Measurements from ENCODE around the gene EPN3.

Gene EPN3

DNA sequence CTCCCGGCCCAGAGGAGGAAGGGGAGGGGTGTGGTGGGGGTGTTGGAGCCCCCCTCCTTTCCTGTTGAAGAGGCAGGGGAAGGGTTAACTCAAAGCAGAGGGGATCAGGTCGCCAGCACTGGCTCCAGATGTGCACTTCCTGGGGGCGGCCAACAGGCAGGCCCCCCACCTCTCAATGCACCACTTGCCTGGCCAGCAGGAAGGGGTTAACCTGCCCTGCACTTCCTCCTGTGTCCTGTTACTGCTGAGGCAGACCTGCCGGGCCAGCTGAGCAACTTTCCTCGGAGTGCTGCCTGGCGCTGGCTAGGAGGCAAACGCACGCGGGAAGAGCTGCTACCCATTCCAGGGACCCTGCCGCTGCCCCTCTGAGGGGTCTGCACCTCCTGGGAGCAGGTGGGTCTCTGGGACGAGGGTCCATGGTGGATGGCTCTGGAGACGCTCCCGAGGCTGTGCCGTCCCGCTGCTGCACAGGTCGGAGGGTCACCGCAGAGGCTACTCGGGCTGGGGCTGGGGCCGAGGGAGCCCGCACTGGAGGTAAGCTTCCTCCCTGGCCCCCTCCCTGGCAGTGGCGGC lies at the start of gene EPN3:
Gene EPN3 (plus strand): TSS at position 284 of the 573 bp plus-strand sequence. CDS start 3,822 bp downstream, outside the sequence.
- no peak for DNase-seq

- DNase-seq: no peak
These were observed 49.3 kb upstream of the EPN3 start for GRCh38 chr17:50483266-50483665.

DNA sequence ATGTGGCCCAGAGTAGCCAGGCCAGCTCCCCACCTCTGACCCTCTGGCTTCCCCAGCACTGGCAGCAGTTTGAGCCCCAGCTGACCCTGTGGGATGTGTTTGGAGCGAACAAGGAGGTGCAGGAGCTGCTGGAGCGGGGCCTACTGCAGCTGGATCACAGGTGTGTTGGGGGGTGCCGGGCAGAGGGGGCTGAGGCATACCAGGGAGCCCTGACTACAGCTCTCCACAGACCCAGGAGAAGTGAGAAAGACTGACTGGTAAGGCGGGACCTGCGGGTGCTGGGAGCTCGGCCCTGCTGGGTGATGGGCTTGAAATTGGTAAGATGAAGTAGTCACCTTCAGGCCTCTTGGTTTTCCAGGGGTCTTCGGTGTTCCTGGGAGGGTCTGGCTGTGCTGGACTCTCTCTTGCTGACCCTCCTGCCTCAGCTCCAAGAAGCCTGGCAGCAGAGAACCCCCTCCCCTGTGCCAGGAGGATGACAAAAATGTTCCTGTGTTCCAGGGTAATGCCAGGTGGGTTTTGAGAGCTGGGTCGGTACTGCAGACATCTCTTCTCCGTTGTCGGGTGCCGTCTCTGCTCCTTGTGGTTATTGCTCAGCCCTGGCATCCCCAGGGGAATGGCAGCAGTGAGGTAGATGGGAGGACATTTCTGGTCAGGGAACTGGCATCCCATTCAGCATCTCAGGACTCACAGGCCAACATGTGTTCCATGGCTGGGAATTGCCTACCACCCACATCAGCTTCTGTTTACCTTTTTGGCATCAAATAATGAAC lies 48.0 kb upstream of the EPN3 start:
- no peak for DNase-seq

DNA sequence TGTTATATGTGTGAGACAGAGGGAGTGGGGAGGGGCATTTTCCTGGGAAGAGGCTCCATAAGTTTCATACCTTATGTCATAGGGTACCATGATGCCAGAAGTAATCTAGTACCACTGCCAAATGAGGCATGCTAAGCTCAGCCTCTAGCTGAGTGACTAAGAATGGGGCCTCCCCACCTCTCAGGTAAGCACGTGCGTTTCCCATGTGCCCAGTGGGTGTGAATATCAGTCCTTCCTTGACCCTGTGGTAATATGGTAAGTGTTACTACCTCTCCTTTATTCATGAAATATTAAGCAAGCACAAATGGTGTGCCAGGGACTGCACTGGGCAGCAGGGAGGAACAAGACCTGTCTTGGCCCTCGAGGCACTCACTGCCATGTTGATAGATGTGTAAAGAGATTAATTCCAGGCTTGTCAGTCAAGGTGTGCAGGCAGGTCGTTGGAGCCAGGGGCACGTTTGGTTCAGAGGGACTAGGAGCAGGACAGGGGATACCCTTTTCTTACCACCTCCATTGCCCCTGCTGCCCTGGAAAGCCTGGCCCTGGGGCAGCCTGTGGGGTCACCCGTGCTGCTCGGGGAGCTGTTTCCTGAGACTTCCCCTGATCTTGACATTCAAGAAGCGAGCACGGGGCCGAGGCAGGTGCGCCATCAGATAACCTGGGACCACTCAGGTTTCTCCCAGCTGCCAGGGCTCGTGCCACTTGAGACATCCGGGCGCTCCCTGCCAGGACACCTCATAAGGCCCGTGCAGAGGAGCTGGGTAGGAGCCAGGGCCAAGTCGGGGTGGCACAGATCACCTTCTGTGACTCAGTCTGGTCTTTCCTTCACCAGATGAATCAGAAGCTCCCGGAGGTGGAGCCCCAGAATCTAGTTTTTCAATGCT lies 45.1 kb upstream of the EPN3 start:
- DNase-seq: no peak

GRCh38 chr17:50488880-50489279 lies 43.7 kb upstream of the EPN3 start:
- DNase-seq: no peak

GRCh38 chr17:50491505-50491904 lies 41.0 kb upstream of the EPN3 start:
- DNase-seq: peak; percentile 43

DNA sequence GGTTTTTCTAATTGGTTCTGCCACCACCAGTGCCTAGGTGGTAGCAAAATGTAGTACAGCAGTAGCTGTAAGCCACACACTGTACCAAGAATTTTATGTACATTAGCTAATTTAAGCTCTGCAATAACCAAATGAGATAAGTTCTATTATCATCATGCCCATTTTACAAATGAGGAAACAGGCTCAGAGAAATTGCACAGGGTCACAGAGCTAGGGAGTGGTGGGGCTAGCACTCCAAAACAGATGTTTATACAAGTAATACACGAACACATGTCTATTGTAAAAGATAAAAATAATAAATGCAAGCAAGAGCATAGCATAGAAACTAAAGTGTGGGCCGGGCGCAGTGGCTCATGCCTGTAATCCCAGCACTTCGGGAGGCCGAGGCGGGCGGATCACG lies 40.3 kb upstream of the EPN3 start:
- DNase-seq: no peak

GRCh38 chr17:50493744-50494143 lies 38.8 kb upstream of the EPN3 start:
- no peak for DNase-seq

GRCh38 chr17:50495217-50495823 lies 37.2 kb upstream of the EPN3 start:
- no peak for DNase-seq

- DNase-seq: no peak
These were observed 36.6 kb upstream of the EPN3 start for GRCh38 chr17:50495918-50496317.

GRCh38 chr17:50498021-50498874 lies 34.3 kb upstream of the EPN3 start:
- no peak for DNase-seq

DNA sequence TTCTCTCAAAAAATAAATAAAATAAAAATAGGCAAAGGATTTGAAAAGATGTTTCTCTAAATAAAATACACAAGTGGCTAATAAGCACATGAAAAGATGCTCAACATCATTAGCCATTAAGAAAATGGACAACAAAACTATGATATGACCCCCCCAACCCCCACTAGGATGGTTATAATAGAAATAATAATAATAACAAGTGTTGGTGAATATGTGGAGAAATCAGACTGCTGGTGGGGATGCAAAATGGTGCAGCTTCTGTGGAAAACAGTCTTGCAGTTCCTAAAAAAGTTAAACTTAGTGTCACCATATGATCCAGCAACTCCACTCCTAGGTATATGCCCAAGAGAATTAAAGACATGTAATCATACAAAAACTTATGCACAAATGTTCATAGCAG lies 33.3 kb upstream of the EPN3 start:
- no peak for DNase-seq

DNA sequence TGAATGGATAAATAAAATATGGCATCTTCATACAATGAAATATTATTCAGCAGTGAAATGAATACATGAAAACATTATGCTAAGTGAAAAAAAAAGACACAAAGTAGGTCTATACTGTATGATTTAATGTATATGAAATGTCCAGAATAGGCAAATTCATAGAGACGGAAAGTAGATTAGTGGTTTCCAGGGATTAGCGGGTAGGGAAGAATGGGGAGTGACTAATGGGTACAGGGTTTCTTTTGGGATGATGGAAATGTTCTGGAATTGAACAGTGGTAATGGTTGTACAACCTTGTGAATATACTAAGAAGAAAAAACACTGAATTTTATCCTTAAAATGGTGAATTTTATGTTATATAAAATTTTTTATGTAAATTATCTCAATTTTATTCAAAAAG lies 32.8 kb upstream of the EPN3 start:
- DNase-seq: no peak

- DNase-seq: peak; percentile 40
These were observed 31.5 kb upstream of the EPN3 start for GRCh38 chr17:50501054-50501453.

GRCh38 chr17:50502301-50502990 lies 30.1 kb upstream of the EPN3 start:
- peak; percentile 23 for DNase-seq

- peak; percentile 41 for DNase-seq
These were observed 26.9 kb upstream of the EPN3 start for GRCh38 chr17:50505591-50506130.

GRCh38 chr17:50506298-50506697 lies 26.2 kb upstream of the EPN3 start:
- no peak for DNase-seq

GRCh38 chr17:50507871-50508572 lies 24.5 kb upstream of the EPN3 start, which contains the start of gene MYCBPAP:
Gene MYCBPAP (plus strand): TSS chr17:50508439. CDS start chr17:50508675, 236 bp downstream.
- DNase-seq: peak; percentile 73

DNA sequence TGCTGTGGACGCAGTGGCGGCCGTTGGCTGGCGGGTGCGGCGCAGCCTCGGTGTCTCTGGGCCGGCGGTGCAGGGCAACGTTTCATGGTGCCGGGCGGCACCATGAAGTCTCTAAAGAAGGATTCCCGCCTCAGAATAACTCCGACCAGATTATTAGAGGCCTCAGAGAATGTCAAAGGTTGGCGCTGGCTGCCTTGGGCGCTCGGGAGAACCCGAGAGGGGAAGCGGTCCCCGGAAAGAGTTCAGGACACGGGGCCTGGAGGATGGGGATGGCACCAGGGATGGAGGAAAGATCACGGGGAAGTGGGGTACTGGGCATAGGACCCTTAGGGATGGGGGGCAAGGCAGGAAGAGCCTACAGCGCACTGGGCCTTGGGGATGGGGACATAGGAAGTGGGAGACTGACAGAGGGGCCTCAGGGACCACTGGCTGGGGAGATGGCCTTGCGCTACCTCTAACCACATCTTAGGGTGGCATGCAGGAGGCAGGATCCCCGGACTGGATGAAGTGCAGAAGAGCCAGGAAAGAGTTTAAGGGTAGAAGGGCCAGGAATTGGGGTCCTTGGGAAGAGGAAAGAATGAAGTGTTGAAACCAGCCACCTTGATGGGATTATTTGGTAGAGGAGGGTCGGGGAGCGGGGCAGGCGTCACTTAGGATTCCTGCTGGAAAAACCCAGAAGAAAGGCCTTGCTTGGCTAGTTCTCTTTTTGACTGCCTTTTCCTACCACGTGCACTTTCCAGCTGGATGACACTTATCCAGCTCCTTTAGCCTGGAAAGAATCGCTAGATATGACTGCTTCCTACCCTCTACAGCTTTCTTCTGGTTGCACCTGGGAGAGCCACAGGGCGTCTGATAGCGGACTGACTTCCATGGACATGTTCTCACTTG lies 23.7 kb upstream of the EPN3 start:
- DNase-seq: no peak
